ENCODE measurements around the gene LCOR. TPM values are rescaled to one million over a fixed set of nuclear protein-coding genes. Genes with fewer than 3 reads are reported as not detected.

The LCOR gene
- total RNA-seq, 6 experiments from 2014 or later = 26.5 to 32.6 (median 29.3) TPM

DNA sequence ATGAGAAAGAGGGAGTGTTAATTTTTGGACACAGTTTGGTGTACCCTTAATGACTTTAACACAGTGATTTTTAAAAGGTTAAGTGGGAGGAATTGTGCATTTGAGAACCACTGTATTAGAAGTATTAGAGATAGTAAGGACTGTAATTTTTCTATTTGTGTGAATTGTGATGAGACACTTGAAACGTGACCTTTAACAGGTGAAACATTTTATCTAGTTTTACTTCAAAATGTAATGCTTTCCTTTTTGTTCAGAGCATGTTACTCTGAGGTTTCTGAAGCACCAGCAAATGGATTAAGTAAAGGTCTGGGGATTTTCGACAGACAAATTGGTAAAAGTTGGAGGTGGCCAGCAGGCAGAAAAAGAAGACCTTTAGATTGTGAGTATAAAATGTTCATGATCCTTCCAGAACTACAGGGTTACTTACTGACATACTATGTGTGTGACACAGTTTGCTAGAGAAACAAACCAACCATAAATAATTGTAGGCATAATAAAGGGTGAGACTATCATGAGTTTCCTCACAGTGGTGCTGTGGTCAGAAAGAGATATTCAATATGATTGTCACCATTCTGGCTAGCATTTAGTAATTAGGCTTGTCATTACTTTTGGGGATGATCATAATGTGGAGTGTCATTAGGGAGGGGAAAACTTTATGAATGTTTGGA, 26.1 kb downstream of the LCOR start:
- no peak; the same call in 1 of the 2 replicates for TF ChIP-seq CTCF (IDR thresholded peaks at IDR 0.05)
- H3K4me3 Mint-ChIP-seq = no peak overlapping the region
- H3K9me3 Mint-ChIP-seq = no peaks in the 10 kb centered on the region
- peak; percentile 35 for DNase-seq
- peak overlapping the region; percentile 20 for H3K27ac Mint-ChIP-seq
- H3K27me3 Mint-ChIP-seq (ENCODE audit: insufficient read depth) = peaks cover 2% of the 10 kb centered on the region
- peaks cover 6% of the 10 kb centered on the region for H3K36me3 Mint-ChIP-seq (ENCODE audit: low read depth)
- H3K4me1 Mint-ChIP-seq (ENCODE audit: low read depth) = peaks cover 38% of the 10 kb centered on the region

DNA sequence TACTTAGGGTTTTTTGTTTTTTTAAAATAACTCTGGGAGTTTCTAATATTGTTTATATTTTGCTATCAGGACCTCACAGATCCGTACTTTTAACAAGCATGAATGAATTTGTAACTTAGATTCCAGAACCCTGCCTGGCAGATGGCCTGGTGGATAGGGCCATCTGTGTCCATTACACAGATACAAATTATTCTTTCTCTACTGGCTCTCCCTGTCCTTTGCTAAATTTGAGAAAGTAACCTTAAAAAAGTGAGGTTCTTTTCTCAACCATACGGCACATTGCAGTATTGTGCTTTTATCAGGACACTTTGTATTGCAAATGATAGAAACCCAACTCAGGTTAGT, 26.6 kb downstream of the LCOR start:
- Mint-ChIP-seq H3K4me3 (no peak overlapping the region), H3K36me3 (ENCODE audit: low read depth) (peaks cover 6% of the 10 kb centered on the region), H3K27ac (peak overlapping the region; percentile 20), H3K4me1 (ENCODE audit: low read depth) (peaks cover 43% of the 10 kb centered on the region), H3K27me3 (ENCODE audit: insufficient read depth) (peaks cover 2% of the 10 kb centered on the region), H3K9me3 (no peaks in the 10 kb centered on the region)
- TF ChIP-seq CTCF (IDR thresholded peaks at IDR 0.05) = no peak
- DNase-seq = peak; percentile 6

DNA sequence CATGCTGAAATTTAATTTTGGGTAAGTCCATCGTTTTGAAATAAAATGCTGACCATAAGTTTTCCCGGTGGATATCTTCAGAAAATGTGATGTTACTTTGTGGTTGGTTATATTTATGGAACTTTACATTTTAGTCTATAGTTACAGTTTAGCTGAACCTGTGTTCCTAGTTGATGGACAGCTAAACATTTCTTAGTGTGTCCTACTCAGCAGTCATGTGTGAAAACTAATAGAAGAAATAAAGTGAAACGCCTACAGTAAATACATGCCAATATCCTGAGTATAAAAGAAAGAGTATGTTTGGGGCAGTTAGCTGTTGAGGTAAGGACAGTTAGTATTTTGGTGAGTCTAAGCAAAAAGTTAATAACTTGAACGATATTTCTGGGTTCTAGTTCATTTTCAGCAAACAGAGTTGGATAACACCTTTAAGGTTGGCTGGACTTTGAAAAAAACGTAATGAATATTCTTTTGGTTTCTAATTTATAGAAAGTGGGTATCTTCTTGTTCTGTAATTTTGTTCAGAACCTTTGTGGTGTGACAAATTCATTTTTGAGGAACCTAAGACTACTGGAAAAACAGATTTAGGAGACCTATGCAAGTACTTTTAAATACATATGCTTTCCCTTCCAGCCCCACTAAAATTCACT, 28.7 kb downstream of the LCOR start:
- peaks cover 2% of the 10 kb centered on the region; the same call in 1 of the 2 replicates for H3K27me3 Mint-ChIP-seq (ENCODE audit: insufficient read depth)
- H3K36me3 Mint-ChIP-seq (ENCODE audit: low read depth) = peaks cover 6% of the 10 kb centered on the region
- TF ChIP-seq CTCF (IDR thresholded peaks at IDR 0.05) = no peak
- peaks cover 56% of the 10 kb centered on the region for H3K4me1 Mint-ChIP-seq (ENCODE audit: low read depth)
- no peak for DNase-seq
- H3K4me3 Mint-ChIP-seq = no peak overlapping the region
- no peak overlapping the region for H3K27ac Mint-ChIP-seq
- no peaks in the 10 kb centered on the region for H3K9me3 Mint-ChIP-seq

GRCh38 chr10:96863922-96864543, 31.9 kb downstream of the LCOR start:
- peaks cover 36% of the 10 kb centered on the region for H3K4me1 Mint-ChIP-seq (ENCODE audit: low read depth)
- no peak for TF ChIP-seq CTCF (IDR thresholded peaks at IDR 0.05)
- peaks cover 2% of the 10 kb centered on the region; the same call in 1 of the 2 replicates for H3K27me3 Mint-ChIP-seq (ENCODE audit: insufficient read depth)
- peak; percentile 41 for DNase-seq
- H3K27ac Mint-ChIP-seq = peak overlapping the region; percentile 44
- peaks cover 6% of the 10 kb centered on the region for H3K36me3 Mint-ChIP-seq (ENCODE audit: low read depth)
- H3K4me3 Mint-ChIP-seq = peak overlapping the region; percentile 36
- H3K9me3 Mint-ChIP-seq = no peaks in the 10 kb centered on the region

DNA sequence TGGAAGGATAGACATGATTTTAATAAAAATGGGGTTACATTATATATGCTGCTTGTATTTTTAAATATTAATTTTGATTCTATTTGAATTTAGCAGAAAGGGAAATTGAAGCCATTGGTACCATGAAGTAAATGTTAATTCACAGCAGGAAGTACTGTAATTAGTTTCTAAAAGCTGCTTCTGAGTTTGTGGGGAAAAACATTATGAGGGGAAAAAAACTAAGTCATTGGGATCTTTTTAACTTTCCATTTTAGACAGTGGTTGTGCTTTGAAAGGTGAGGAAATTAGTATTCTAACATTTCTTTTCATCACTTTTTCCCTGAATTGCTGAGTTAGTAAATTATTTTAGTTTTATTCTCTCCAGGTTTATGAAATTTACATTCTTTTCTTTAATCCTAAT, 41.0 kb downstream of the LCOR start:
- Mint-ChIP-seq H3K27ac (no peak overlapping the region), H3K4me1 (ENCODE audit: low read depth) (no peaks in the 10 kb centered on the region), H3K4me3 (no peak overlapping the region), H3K27me3 (ENCODE audit: insufficient read depth) (no peaks in the 10 kb centered on the region), H3K36me3 (ENCODE audit: low read depth) (peaks cover 1% of the 10 kb centered on the region; the same call in 1 of the 2 replicates), H3K9me3 (no peaks in the 10 kb centered on the region)
- no peak for TF ChIP-seq CTCF (IDR thresholded peaks at IDR 0.05)
- no peak for DNase-seq

Data from HFFc6 (cell line).